C4-2B (cell line): Measurements from ENCODE around the gene ZNF507.

Experiments
- H3K27ac ChIP-seq: fragments of 450-650 bp; 2 replicates; pipeline ENCODE4 v1.5.1; 2017
- ZFX ChIP-seq: fragments of 450-650 bp; IDR thresholded peaks from 2 replicates; pipeline ENCODE4 v1.6.1; 2017
- TF ChIP-seq, protein P1 (sequence below): fragments of 450-650 bp; conservative IDR thresholded peaks from 2 replicates; pipeline ENCODE4 v1.5.1; 2017; ENCODE audit warnings: mild to moderate bottlenecking

The ZNF507 gene

DNA sequence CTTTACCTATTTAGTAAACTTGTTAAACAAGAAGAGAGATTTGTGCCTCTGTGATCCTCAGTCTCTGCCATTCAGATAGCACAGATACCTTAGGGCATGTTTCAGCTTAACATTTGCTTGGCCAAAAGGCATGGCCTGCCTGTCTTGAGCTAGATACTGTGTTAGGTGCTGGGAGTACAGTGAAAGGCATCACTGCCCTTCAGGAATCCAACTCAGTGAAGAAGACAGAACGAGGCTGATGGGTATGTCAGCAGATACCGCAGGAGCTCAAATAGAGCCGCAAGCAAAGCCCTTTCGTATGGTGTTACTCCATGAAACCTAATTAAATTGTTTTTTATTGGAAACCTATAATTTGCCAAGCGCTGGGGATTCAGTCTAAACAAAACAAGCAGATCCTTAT lies 12.9 kb downstream of the ZNF507 start:
- TF ChIP-seq, protein P1, sequence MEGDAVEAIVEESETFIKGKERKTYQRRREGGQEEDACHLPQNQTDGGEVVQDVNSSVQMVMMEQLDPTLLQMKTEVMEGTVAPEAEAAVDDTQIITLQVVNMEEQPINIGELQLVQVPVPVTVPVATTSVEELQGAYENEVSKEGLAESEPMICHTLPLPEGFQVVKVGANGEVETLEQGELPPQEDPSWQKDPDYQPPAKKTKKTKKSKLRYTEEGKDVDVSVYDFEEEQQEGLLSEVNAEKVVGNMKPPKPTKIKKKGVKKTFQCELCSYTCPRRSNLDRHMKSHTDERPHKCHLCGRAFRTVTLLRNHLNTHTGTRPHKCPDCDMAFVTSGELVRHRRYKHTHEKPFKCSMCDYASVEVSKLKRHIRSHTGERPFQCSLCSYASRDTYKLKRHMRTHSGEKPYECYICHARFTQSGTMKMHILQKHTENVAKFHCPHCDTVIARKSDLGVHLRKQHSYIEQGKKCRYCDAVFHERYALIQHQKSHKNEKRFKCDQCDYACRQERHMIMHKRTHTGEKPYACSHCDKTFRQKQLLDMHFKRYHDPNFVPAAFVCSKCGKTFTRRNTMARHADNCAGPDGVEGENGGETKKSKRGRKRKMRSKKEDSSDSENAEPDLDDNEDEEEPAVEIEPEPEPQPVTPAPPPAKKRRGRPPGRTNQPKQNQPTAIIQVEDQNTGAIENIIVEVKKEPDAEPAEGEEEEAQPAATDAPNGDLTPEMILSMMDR = no peak
- TF ChIP-seq ZFX = no peak

DNA sequence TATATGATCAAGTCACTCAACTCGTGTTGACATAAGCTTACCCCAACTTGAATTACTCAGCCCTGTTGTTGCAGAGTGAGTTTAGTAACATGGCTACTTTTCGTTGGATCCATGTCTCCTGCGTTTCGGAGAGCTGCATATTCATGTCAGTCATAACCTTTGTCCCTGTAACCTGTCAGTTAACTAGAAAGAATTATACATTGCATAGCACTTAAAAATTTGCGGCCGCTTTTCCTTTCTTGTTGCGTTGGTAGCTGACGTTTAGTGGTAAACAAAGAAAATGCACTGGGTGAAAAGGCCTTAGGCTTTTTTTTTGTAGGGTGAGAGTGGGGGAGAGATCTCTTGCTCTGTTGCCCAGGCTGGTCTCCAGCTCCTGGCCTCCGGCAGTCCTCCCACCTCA lies 14.2 kb downstream of the ZNF507 start:
- no peak for TF ChIP-seq ZFX
- TF ChIP-seq, protein P1 = no peak
- no peak overlapping the region for H3K27ac ChIP-seq

More for the DNA sequence above, 12.9 kb downstream of the ZNF507 start:
- no peak overlapping the region for H3K27ac ChIP-seq

DNA sequence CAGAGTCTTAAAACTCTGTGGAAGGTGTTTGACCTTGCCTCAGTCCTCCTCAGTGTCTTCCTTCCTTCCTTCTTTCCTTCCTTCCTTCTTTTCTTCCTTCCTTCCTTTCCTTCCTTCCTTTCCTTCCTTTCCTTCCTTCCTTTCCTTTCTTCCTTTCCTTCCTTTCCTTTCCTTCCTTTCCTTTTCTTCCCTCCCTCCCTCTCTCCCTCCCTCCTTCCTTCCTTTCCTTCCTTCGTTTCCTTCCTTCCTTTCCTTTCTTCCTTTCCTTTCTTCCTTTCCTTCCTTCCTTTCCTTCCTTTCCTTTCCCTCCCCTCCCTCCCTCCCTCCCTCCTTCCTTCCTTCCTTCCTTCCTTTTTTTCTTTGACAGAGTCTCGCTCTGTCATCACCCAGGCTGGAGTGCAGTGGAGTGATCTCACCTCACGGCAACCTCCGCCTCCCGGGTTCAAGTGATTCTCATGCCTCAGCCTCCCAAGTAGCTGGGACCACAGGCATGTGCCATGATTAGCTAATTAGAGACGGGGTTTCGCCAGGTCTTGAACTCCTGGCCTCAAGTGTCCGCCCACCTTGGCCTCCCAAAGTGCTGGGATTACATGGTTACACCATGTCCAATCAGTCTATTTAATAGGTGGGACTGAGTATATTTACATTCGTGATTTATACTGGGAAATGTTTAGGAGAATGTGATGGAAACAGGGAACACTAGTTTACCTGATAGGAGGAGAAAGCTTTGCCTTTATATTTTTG lies 16.3 kb downstream of the ZNF507 start:
- peak overlapping the region; percentile 62 for H3K27ac ChIP-seq
- TF ChIP-seq, protein P1 = no peak
- TF ChIP-seq ZFX = no peak

DNA sequence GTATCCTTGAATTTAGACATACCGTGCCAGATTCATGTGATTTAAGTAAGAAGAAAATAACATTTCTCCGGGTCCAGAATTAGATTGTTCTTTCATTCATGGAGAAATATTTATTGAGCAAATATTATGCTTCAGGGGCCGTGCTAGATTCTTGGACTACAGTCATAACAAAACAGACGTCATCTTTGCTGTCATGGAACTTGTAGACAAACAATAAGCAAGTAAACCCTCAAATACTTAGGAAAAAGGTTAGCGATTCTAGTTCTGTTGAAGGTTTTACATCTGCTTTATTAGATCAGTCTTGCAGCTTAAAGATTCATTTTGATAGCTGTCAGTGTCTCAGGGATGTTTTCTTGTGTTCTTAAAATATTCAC lies 16.9 kb downstream of the ZNF507 start:
- TF ChIP-seq ZFX = no peak
- TF ChIP-seq, protein P1 = no peak
- H3K27ac ChIP-seq = peak overlapping the region; percentile 62

DNA sequence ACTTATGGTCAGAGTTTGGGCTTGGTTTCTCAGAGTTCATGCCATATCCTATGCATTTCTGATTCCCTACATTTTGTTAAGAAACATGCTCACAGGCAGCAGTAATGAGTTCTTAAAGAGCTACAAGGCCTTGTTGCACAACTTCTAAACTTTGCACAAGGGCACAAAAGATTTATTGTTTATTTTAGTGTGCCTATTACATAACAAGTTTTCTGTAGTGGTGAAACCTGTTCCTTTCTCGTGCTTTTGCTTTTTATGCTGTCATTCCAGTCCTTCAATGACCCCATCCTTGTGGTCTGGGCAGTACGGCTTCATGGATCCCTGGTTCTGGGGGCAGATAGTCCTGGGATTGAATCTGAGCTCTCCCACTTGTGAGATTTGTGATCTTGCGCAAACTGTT lies 17.8 kb downstream of the ZNF507 start:
- TF ChIP-seq, protein P1 = no peak
- TF ChIP-seq ZFX = no peak
- peak overlapping the region; percentile 76 for H3K27ac ChIP-seq

DNA sequence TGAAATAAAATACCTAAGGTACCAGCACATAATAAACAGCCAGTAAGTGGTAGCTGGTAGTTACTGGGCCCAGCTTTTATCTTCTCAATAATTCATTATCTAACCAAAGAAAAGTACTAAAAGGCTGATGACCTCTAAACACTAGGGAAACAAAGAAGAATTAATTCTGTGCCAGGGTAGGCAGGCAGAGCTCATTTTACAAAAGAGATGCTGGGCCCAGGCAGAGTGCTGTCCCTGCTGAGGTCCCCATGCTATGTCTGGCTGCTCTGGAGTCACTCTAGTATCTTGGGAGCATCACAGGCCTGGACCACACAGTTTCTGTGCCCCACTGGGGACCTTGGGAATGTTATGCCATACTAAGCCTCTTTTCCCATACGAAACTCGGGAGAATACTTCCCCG lies 18.2 kb downstream of the ZNF507 start:
- H3K27ac ChIP-seq = peak overlapping the region; percentile 76
- no peak for TF ChIP-seq ZFX
- TF ChIP-seq, protein P1 = no peak

DNA sequence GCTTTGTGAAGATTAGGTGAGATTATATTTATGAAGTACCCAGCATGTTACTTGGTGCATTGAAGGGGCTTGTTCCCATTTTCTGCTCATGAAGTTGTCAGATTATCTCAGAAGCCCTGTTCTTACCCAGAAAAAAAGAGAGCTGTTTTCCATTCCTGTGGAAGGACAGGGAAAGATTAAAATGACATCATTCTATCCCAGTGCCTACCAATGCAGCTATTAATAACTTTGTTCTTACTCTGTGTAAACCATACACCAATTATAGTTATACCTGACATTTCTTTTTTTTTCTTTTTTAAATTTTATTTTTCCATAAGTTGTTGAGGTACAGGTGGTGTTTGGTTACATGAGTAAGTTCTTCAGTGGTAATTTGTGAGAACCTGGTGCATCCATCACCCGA lies 18.6 kb downstream of the ZNF507 start:
- peak overlapping the region; percentile 76 for H3K27ac ChIP-seq
- TF ChIP-seq, protein P1 = no peak
- no peak for TF ChIP-seq ZFX
